Loucy (cell line): ENCODE results near the gene PYGB.

ENCODE experiments used
- EZH2phosphoT487 ChIP-seq: fragments of 200-600 bp; IDR thresholded peaks from 2 replicates; pipeline ENCODE4 v1.6.1; 2018; ENCODE audit warnings: antibody characterized with exemption, mild to moderate bottlenecking, moderate library complexity, borderline replicate concordance
- TF ChIP-seq, protein P1 (sequence below): fragments of 200-600 bp; sonication (generic); conservative IDR thresholded peaks from 2 replicates; pipeline ENCODE4 v1.5.1; 2014; ENCODE audit warnings: mild to moderate bottlenecking, antibody characterized with exemption, low read length

DNA sequence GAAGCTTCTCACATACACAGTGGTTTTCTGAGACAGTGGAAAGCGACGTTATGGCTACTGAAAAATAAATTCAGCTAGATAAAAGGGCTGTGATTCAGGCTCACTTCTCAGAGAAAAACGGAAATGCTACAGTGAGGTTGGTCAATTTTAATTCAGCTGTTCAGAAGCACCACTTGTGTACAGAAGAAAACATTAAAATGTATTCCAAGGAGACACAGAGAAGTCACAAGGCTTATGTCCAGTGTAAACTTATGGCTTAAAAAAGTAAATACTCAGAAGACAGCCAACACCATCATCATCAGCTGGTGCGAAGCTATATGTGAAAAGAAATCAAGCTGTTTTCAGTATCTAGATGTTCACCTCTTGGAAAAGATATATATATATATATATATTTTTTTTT lies 74.1 kb downstream of the PYGB start:
- TF ChIP-seq, protein P1, sequence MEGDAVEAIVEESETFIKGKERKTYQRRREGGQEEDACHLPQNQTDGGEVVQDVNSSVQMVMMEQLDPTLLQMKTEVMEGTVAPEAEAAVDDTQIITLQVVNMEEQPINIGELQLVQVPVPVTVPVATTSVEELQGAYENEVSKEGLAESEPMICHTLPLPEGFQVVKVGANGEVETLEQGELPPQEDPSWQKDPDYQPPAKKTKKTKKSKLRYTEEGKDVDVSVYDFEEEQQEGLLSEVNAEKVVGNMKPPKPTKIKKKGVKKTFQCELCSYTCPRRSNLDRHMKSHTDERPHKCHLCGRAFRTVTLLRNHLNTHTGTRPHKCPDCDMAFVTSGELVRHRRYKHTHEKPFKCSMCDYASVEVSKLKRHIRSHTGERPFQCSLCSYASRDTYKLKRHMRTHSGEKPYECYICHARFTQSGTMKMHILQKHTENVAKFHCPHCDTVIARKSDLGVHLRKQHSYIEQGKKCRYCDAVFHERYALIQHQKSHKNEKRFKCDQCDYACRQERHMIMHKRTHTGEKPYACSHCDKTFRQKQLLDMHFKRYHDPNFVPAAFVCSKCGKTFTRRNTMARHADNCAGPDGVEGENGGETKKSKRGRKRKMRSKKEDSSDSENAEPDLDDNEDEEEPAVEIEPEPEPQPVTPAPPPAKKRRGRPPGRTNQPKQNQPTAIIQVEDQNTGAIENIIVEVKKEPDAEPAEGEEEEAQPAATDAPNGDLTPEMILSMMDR, result no peak
- no peak for TF ChIP-seq EZH2phosphoT487
